GM21619 (cell line): ENCODE data around the gene ACAP2.

Experiments used
- ATAC-seq: cut with Tn5 transposase; IDR thresholded peaks from one replicate; pipeline ENCODE4 v1.9.1; 2021; ENCODE audit not compliant: unreplicated experiment

The ACAP2 gene

GRCh38 chr3:195224980-195225580 lies 217.7 kb downstream of the ACAP2 start:
- ATAC-seq, result no peak
